GM21526 (cell line): ENCODE data around the gene GRIN3A.
A peak's percentile ranks its signal among the peaks of the same experiment; 100 is the strongest.

ENCODE experiments used
- ATAC-seq: cut with Tn5 transposase; IDR thresholded peaks from one replicate; pipeline ENCODE4 v1.9.1; 2021; ENCODE audit warnings: moderate library complexity; ENCODE audit not compliant: unreplicated experiment, low FRiP score

The GRIN3A gene

GRCh38 chr9:101533334-101534204 lies 204.9 kb downstream of the GRIN3A start, which contains the start of gene RNF20:
RNF20 (plus strand) TSS chr9:101533853; CDS start chr9:101535424, 1,571 bp downstream.
- ATAC-seq = peak; percentile 97

DNA sequence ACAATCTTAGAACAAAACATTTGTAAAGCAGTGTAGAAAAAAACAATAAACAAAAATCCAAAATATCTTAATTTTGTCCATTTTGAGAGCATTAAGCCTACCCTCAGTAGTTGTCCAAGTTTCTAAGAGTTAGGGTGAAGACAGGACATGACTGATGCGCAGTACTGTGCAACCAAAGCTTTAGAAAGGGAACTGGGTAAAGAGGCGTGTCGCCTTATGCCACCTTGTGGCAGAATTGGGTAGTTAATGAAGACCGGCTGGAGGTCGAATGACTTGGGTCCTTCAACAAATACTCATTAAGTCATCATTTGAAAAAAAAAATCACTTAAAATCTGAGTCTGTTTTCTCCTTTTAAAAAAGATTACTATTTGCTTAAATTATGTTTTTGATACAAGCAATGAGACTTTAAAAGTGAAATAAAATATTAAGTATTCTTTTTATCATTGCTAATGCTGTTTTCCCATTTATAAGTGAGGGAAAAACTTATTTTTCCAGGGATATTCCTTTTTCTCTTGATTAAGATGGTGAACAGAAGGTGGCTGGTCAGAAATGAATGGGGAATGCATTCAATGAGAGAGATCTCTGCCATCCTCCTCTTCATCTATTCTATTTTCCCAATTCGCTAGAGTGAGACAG lies 208.3 kb downstream of the GRIN3A start:
- ATAC-seq = peak; percentile 54

DNA sequence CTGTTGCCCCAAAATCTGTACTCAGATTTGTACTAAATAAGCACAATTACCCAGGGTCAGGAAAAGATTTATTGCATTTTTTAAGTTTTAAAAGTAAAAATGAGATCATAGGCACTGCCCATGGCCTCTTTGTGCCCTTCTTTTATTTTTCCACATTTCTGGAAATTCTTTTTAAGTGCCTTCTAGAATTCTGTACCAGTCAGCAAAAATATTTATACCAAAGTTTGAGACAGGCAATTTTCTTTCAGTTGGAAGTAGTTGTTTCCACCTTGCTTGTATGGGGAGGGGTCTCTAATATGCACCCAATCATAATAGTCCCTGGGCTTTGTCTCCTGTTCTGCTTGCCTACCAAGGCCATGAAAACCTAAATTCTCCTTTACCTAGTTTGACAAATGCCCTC lies 210.4 kb downstream of the GRIN3A start:
- no peak for ATAC-seq

DNA sequence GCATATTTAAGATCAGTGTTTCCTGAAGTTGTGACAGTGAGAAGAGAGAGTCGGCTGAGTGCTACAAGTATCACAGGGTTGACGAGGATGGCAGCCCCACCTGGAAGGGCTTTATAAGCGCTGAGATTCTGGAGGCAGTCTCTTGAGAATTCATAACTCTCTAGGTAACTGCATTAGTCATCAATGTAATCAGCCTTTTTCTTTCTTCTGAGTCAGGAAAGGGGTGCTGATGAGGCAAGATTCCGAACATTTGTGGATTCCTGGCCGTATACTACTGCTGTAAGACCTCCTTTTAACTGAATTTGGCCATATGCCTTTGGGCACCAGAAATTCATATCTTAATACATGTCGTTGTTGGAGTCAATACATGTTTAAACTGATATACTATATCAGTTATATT lies 211.4 kb downstream of the GRIN3A start:
- no peak for ATAC-seq

- ATAC-seq = no peak
Observed at GRCh38 chr9:101524371-101524770, 214.1 kb downstream of the GRIN3A start.
